Islet precursor cell (in vitro differentiated cells): ENCODE data around the gene RALY.

Experiments used
- DNase-seq: peaks from one replicate; pipeline ENCODE4 v3.0.0-alpha.2; 2018

The RALY gene

DNA sequence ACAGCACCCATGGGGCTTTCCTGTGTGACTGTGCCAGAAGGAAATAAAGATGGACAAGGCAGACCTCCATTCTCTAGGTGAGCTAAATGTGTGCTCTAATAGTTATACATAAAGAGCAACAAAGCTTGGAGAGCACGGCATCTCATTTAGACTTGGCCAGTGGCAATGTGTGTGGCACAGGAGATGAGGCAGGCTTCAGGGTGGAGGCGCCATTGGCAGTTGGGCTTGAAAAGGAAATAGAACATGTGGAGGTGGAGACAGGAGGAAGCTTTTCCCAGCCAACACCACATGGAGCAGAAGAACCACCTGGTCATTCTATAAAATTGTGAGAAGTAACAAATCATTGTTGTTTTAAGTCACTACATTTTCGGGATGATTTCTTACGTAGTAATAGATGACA lies 3.6 kb upstream of the RALY start:
- no peak for DNase-seq

DNA sequence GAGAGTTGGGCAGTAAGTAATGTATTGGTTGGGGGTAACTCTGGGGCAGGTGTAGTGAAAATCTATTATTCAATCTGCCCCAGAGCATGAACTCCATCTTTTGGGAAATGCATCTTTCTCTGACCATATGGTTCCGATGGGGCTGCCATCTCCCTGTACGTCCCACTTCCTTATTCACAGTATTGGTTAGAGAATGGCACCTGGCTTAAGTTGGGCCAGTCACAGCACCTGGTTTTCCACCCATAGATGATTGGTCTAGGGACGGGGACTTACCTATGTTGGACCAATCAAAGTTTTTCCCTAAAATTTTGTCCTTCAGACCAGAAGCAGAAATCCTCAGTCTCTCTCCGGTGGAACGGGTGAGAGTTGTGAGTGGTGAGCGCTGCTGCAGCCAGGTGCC lies 2.2 kb upstream of the RALY start:
- DNase-seq, result no peak

DNA sequence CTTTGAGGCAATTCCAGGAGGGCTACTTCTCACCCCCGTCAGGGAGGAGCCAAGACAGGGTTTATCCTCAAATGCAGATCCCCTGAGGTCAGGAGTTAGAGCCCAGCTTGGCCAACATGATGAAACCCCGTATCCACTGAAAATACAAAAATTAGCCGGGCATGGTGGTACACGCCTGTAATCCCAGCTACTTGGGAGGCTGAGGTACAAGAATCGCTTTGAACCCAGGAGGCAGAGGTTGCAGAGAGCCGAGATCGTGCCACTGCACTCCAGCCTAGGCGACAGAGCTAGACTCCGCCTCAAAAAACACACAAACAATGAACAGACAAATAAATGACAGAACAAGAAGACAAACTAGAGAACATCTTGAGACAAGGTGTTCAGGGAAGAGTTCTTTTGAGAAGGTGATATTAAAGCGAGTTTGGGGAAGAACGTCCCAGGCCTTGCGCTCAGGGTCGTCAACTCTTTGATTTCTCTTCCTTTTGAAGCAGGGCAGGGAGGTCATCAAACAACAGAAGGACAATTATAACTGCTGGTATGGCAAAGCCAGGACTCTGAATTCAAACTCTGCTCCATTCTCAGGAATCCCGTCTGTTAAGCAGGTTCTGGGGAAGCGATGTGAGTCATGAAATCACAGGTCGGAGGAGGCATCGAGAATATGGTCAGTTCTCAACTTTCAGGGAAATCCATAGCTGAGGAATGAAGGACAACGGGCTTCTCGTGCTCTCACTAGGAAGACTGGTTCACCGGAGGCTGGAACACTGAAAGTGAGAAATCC lies 1.4 kb upstream of the RALY start:
- no peak for DNase-seq

DNA sequence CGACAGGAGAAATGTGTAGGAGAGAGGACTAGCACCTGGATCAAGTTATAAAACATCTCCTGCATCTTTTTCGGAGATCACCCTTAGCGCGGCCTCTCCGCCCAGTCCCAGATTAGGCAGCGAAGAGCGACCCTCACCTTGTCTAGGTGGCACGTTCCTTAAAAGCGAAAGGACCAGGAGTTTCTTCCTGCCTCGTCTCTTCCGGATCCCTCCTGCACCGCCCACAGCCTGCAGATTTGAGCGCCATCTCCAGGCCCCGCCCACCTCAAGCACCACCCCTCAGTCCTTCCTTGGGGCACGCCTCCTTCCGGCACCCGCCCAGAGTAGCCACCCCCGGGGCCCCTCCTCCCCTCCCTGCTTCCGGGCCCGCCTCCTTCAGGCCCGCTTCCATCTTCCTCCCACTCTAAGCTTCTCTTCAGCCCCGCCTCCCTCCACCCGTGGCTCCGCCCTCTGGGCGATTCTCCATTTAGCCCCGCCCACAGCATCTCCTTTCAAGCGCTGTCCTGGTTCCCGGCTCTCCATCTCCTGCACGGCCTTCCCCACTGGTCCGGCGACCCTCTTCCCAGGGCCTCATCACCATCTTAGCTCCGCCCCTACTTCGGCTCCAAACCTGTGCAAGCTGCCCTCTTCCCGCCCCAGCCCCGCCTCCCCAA lies 662 bp upstream of the RALY start:
- peak; percentile 100 for DNase-seq

DNA sequence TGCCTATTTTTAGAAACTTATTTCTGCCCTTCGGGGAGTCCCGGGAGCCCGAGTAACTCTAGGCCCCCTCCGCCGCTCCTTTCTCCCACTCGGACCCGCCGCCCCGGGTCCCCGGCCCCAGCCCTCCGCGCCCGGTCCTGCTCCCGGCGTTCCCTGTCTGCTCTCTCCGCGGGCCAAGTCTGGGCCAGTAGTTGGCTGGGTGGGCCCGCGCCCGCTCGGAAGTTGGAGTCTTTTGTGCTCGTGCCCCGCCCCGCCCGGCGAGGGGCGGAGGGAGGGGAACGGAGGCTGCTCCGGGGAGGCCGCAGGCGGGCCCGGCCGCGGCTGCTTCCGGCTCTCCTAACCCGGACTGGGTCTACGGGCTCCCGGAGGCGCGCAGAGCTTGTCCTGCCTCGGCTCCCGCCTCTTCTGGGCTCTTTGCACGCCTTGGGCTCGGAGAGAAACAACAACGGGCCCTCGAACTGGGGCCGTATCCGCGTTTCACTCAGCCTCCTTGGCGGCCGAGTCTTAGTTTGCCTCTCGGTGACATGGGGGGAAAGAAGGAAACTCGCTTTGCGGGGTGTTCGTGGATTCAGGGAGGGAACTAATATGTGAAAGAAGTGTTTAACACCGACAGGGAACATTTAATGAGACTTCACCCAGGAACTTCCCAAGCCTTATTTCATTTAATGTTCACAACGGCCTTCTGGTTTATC lies 657 bp downstream of the RALY start:
- DNase-seq, result peak; percentile 90

DNA sequence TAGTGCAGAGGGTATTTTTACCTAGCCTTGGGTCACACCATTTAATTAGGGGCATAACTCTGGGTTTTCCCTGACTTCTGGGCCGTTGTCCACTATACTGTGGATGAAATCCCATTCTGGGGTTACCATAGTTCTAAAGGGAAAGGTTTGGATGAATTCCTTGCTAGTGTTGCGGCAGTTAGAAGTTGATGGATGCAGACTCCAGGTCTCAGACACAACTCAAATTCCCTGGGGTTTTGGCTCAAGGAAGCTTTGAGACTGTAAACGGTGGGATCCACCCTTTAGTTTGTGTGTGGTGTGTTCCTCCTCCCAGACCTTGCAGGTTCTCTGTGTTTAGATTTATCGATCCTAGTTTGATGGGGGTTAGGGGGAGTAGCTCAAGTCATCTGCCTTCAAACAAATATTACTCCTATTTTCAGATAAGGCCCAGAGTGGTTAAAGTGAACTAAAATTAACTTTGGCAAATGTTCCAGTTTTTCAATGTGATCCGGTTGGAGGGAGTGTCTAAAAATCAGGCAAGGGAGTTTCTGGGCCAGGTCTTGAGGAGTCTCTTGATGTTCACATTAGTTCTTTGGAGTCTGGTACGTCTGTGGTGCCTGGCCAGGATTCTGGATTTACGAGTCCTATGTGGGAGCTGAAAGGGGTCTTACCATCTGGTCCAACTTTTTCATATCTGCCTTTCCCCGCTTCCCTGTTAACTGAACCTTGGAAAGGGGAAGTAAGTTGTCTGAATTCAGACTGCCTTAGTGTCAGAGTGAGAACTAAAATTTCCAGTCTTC lies 1.5 kb downstream of the RALY start:
- DNase-seq, result no peak

DNA sequence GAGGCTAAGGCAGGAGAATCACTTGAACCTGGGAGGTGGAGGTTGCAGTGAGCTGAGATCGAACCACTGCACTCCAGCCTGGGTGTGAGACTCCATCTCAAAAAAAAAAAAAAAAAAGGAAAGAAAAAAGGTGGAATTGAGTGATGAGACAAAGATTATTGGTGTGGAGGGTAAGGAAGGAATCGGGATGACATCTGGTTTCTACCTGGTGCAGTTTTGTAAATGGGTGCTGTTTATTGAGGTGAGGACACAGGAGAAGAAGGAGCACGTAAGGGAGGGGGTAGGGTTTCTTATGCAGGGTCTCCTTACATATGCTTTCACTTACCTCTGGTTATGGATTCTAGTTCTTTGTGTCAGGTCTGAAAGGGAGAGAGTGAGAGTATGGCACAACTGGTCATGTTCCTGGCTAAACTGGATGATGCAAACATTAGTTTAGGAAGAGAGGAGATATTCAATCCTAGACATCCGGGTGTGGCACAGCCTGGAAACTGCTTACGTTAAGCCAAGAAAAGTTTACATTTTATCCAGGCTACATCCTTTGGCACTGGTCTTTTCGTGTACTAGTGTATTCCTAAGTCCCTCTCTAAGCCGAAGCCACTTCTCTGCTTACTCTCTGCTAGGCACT lies 5.4 kb downstream of the RALY start:
- DNase-seq, result no peak

DNA sequence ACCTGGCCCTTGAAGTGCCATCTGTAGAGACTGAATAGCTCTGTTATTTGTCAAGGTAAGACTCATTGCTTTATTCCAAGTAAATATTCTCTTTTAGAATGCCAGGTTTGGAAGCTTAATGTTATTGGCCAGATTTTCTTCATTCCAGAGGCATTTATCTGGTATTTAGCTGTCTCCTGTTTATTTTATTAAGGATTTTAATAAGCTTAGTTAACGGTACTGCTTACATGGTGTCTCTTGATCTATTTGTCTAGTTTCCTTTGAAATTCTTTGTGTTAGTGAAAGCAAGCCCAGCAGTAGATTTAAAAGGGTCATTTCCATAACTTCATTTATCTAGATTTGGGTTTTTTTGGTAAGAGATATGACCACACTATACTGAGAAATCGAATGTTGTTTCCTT lies 7.7 kb downstream of the RALY start:
- no peak for DNase-seq

DNA sequence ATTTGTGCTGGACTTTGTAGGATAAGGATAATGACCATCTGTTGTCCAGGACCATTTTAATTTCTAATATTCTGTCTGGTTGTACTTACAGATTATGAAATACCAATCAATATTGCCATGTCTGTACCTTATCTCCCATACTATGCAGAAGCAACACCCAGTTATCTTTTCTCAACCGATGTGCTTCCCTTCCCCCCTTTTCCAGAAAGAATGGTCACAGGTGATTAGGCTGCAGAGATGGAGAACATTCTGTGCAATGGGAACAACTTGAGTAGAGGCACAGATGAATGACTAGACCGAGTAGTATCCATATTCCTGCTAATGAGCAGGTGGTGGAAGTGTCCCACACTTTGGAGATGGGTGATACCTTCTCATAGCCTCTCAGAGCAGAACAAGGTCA lies 10.5 kb downstream of the RALY start:
- no peak for DNase-seq

DNA sequence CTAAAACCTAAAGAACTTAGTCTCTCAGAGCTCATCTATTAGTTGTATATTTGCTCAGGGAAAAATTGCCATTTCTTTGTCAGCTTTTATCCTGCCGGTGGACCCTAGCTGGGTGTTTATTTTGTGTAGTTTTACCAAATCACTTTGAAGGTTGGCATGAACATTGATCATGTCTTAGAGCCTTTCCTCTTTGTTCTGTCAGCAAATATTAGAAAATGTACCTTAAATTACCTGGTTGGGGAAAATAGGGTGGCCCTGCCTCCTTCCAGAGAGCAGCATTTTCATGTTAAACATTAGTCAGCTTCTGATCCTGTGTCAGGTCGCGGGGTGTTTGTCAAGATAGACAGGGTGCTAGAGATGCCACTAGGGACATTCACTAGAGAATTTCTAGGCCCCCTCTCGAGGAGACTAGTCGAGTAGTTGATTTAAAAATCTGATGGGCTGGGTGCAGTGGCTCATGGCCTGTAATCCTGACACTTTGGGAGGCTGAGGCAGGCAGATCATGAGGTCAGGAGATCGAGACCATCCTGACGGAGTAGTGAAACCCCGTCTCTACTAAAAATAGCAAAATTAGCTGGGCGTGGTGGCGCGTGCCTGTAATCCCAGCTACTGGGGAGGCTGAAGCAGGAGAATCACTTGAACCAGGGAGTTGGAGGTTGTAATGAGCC lies 11.2 kb downstream of the RALY start:
- no peak for DNase-seq

DNA sequence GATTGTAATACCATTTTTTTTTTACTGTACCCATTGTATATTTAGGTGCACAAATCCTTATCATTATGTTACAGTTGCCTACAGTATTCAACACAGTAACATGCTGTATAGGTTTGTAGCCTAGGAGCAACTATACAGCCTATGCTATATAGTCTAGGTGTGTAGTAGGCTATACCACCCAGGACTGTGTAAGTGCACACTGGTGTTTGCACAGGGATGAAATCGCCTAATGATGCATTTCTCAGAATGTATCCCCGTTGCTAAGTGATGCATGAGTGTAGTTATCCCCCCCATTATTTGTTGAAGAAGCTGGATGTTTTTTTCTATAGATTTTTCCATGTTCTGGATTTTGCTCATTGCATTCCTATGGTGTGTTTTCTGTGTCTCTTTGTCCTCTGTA lies 12.9 kb downstream of the RALY start:
- DNase-seq, result no peak

DNA sequence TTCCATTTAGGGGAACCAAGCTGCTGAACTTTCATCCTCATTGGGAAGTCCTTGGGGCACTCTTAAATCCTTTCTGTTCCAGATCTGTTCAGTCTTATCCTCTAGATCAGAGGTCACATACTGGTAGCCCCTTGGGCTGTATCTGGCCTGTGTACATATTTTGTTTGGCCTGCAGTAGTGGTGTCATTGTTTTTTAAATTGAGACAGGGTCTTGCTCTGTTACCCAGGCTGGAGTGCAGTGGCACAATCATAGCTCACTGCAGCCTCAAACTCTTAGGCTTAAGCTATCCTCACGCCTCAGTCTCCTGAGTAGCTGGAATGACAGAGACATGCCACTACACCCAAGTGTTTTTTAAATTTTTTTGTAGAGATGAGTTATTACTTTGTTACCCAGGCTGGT lies 14.8 kb downstream of the RALY start:
- DNase-seq, result no peak

DNA sequence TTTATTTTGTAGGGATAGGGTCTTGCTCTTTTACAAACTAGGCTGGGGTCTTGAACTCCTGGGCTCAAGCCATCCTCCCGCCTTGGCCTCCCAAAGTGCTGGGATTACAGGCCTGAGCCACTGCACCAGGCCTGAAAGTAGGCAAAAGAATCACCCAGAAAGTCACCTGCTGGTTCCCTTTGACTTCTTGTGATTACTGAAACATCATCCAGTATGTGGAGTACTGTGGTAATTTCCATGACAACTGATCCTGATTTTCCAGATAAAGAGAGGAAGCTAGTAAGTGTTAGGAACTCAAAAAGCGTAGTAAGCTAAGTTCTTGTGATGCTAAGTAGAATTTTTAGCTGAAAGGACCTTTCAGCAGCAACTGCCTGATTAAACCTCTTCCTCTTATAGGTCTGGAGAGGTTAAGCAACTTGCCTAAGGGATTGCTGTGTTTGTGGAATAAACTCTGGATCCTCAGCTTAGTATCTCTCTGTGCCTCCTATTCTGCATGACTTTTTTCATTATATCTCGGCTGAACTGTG lies 16.8 kb downstream of the RALY start:
- DNase-seq, result no peak

DNA sequence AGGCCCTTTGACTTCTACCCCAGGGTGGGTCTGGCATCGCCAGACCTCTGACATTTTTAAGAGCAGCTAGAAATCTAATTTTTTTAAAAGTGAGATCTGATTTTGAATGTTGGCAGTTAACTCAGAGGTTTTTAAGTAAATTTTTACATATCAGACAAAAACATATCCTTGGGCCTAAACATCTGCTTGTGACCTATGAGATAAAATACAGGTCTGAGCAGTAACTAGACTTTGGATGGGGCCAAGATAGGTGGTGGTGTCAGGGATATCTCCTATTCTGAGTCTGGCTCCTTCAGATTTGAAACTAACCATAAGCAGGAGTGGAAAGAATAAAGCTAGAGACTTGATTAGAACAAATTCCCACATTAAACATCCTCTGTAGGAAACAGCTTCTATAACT lies 17.6 kb downstream of the RALY start:
- no peak for DNase-seq

DNA sequence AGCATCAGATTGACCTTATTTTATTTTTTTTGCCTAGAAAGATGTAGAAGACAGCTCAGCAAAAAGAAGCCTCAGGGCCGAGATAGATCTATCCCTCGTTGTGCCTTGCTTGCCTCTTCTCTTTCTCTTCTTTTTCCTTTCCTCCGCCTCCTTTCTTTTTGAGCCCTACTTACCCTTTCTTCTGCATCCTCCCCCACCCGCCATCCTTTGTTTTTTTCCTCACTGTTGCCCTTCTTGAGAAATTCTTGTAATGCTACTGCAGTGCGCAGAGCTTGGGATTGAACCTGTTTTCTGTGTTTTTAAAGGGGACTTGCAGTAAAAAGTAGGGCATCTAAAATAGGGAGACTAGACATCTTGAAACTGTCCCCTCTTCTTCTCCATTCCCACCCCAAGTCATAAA lies 18.6 kb downstream of the RALY start:
- DNase-seq, result no peak

DNA sequence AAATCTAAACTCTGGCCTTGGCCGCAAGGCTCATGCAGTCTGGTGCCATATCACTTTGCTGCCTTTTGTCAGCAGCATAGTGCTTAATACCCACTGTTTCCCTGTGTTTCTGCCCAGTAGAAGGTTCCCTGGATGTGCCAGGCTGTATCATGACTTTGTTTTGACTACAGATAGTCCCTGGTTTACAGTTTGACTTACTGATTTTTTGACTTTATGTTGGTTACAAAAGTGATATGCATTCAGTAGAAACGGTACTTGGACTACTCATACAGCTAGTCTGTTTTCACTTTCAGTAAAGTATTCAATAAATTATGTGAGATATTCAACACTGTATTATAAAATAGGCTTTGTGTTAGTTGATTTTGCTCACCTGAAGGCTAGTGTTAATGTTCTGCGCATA lies 19.0 kb downstream of the RALY start:
- DNase-seq, result no peak

DNA sequence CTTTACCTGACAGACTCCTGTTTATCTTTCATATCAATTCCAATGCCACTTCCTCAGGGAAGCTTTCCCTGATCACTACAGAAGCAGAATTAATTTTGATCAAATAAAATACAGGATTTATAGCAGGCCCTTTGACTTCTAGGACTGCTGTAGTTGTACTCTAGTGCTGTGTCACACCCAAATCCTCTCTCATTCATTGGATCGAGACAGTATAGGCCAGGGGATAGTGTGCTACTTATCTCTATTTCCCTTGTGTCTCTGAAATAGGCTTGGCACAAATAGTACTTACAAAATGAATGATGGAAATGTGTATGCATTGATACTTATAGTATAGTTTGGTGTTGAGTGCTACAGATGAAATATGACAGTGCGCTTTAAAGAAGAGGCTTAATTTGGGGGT lies 19.8 kb downstream of the RALY start:
- DNase-seq, result no peak

DNA sequence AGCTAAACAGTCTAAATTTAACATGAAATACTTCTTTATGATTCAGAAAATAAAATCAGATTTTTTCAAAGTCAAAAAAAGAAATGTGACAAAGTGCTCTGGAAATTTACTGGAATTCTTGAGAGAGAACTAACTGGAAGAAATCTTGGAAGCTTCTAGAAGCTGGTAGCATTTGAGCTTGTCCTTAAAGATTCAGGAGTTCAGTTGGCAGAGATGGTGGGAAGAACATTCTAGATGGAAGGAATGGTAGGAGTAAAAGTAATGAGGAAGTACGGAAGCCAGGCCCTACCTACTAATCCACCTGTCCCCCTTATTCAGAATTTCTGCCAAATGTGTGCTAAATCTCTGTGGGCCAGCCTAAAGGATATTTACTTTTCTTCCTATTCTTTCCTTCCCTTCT lies 21.2 kb downstream of the RALY start:
- DNase-seq, result no peak

DNA sequence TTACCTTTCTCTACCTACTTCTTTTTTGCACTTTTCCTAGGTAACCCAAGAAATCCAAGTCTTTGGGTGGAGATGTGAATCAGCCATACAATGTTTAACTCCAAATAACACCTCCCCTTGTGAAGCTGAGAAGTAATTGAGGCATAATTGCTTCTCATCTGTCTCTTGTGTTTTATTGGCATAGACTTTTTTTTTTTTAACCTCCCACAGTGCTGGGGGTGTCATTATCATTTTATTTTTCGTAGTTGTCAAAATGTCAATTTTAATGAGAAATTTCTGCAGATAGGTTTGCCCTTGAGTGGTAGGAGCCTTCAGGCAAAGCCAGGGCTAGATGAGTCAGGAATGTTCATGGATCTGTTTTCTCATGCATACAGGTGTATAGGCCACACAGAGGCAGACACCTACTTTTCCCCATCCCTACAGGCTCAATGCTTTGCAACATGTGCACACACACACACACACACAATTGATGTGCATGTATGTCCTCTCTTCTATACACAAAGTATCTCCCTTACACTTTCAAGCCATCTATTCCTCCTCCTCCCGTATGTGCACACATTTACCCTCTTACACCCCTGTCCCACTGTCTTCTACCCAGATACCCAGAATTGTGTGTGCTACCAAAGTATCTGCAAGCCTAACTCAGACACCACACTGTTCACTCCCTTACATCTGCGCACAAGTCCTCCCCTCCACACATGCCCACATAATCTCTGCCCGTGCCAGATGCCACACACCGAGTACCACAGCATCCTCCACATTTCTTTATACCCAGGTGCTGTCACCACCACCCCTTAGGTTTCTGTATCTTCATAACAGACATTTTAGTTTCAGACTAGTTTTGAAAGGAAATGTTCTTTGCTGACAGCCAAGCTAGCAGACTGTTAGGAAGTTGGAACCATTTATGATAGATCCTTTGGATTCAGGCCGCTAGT lies 22.0 kb downstream of the RALY start:
- no peak for DNase-seq

DNA sequence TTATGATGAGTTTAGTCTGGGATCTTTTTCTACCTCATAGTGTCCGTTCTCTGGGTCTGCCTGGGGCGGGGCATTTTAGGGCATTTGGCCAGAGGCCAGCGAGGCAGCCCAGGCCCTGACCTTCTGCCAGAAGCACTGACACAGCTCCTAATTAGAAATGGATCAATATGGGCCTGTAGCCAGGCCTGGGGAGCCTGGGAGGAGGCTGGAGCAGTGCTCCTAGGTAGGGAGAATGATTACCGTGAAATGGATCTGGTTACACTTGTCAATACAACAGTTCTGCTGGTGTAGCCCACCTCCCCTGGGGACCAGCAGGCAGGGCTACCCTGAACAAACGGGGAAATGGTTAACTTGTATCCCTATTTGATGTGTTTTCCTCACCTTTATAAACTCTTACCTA lies 23.0 kb downstream of the RALY start:
- DNase-seq, result no peak

DNA sequence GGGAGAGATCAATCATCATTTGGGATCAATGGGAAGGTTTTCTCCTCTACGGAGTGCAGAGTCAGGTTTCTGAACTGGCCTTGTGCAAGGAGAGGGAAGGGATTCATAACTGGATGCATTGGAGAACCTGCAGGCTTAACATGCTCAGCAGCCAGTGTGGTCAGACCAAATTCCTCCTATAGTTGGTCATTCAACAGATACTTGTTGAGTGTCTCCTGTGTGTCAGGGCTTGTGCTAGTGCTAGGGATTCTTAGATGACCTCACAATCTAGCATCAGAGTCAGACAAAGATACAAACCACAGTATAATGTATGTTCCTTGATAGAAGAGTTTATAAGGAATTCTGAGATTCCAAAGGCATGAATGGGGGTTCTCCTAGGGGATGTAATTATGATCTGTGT lies 23.9 kb downstream of the RALY start:
- DNase-seq, result peak; percentile 84
